ENCODE results near the gene MBOAT7. TPM values are rescaled to one million over a fixed set of nuclear protein-coding genes. Genes with fewer than 3 reads are reported as not detected.

The MBOAT7 gene
- total RNA-seq, 4 donors from 2014 or later = 5.3 to 47.8 (median 19.2) TPM

GRCh38 chr19:54141356-54141755, 48.0 kb downstream of the MBOAT7 start:
- no peaks in the 10 kb centered on the region for H3K27me3 ChIP-seq
- H3K4me3 ChIP-seq = no peak overlapping the region
- no peak for TF ChIP-seq POLR2A (IDR thresholded peaks at IDR 0.05)
- TF ChIP-seq, protein P1, sequence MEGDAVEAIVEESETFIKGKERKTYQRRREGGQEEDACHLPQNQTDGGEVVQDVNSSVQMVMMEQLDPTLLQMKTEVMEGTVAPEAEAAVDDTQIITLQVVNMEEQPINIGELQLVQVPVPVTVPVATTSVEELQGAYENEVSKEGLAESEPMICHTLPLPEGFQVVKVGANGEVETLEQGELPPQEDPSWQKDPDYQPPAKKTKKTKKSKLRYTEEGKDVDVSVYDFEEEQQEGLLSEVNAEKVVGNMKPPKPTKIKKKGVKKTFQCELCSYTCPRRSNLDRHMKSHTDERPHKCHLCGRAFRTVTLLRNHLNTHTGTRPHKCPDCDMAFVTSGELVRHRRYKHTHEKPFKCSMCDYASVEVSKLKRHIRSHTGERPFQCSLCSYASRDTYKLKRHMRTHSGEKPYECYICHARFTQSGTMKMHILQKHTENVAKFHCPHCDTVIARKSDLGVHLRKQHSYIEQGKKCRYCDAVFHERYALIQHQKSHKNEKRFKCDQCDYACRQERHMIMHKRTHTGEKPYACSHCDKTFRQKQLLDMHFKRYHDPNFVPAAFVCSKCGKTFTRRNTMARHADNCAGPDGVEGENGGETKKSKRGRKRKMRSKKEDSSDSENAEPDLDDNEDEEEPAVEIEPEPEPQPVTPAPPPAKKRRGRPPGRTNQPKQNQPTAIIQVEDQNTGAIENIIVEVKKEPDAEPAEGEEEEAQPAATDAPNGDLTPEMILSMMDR (IDR thresholded peaks at IDR 0.05) = no peak
- peaks cover 0 to 15% of the 10 kb centered on the region in 2 donors for H3K4me1 ChIP-seq
- no peaks in the 10 kb centered on the region for H3K36me3 ChIP-seq
- intact Hi-C loops (cut with DNase I; ENCODE audit: low total_unique reads) = no loop called here
- no peak overlapping the region for H3K27ac ChIP-seq
- no peaks in the 10 kb centered on the region for H3K9me3 ChIP-seq
- no peak for DNase-seq

- Histone ChIP-seq H3K36me3 (no peaks in the 10 kb centered on the region), H3K4me3 (peak overlapping the region; percentile 77 to 97), H3K27ac (peak overlapping the region; percentile 90 to 96), H3K9me3 (no peaks in the 10 kb centered on the region), H3K4me1 (peaks cover 0 to 18% of the 10 kb centered on the region in 2 donors), H3K27me3 (no peaks in the 10 kb centered on the region)
- no peak for DNase-seq
- intact Hi-C loops (cut with DNase I; ENCODE audit: low total_unique reads) = no loop called here
- TF ChIP-seq, protein P1 (IDR thresholded peaks at IDR 0.05) = no peak
- TF ChIP-seq POLR2A (IDR thresholded peaks at IDR 0.05) = no peak
These were observed 50.7 kb downstream of the MBOAT7 start for GRCh38 chr19:54138489-54139256.

GRCh38 chr19:54137699-54138488, 51.5 kb downstream of the MBOAT7 start, which contains the start of gene CNOT3:
TSS of gene CNOT3 (plus strand) at chr19:54137762. CDS start at chr19:54142979, 5,217 bp downstream.
- Histone ChIP-seq H3K4me1 (peaks cover 0 to 18% of the 10 kb centered on the region in 2 donors), H3K27me3 (no peaks in the 10 kb centered on the region), H3K36me3 (no peaks in the 10 kb centered on the region), H3K9me3 (no peaks in the 10 kb centered on the region), H3K27ac (peak within 1 kb of the TSS; percentile 90 to 96), H3K4me3 (peak within 1 kb of the TSS; percentile 77 to 97)
- intact Hi-C loops (cut with DNase I; ENCODE audit: low total_unique reads) = no loop called here
- peak; percentile 85 to 97 for TF ChIP-seq POLR2A (IDR thresholded peaks at IDR 0.05)
- TF ChIP-seq, protein P1 (IDR thresholded peaks at IDR 0.05) = no peak
- peak in 1 of 2 donors; percentile 40 for DNase-seq

- H3K36me3 ChIP-seq = no peaks in the 10 kb centered on the region
- peaks cover 0 to 18% of the 10 kb centered on the region in 2 donors for H3K4me1 ChIP-seq
- H3K27ac ChIP-seq = peak overlapping the region; percentile 90 to 96
- TF ChIP-seq, protein P1 (IDR thresholded peaks at IDR 0.05) = no peak
- peak; percentile 38 to 50 for TF ChIP-seq POLR2A (IDR thresholded peaks at IDR 0.05)
- peak; percentile 99 to 100 for DNase-seq
- no peaks in the 10 kb centered on the region for H3K9me3 ChIP-seq
- intact Hi-C loops (cut with DNase I; ENCODE audit: low total_unique reads) = no loop called here
- H3K27me3 ChIP-seq = no peaks in the 10 kb centered on the region
- peak overlapping the region; percentile 77 to 97 for H3K4me3 ChIP-seq
These were observed 52.3 kb downstream of the MBOAT7 start for GRCh38 chr19:54136864-54137698.
